HL-60/S4 treated with retinoic acid at 250 ng/mL for 4 days and 3 days (cell line): ENCODE data around the gene PRKCE.

Experiments used
- in situ Hi-C: fragments of 300-500 bp; cut with MboI; formaldehyde crosslinking; loops from 2 replicates; pipeline ENCODE4 v1.7.0; 2022; ENCODE audit warnings: low sequenced_read_pairs

PRKCE gene

DNA sequence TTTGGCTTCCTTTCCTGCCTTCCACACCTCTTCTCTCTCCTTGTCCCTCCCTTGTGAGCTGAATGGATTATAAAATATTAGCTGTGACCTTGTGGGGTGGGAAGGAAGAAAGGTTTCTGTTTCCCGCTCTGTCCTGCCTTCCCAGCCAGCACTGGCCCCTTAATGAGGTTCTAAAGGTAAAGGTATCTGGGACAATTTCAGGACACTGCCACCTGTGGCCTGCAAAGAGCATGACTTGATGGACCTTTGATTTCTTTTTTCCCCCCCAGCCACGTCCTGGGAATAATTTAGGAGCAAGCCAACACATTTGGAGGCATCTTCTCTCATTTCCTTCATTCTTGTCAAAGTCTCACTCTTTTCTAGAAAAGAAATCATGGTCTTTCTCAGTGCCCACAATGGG lies 399.0 kb downstream of the PRKCE start:
- in situ Hi-C loops, result no loop called here

DNA sequence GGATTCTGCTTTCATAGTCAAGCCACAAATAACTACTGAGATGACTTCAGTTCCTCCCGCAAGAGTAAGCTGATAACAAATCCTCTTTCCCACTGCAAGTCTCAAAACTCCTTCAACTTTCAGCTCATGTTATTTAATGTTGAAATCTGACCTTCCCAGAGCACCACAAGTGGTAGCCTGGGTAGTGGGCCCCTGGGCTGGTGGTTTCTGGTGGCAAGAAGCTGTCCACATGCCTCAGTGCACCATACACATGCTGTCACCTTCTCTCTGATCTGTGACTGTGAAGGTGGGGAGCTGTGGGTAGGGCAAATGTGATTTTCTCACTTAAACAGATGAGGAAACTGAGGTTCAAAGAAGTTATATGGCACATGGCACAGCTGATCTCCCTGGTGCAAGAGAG lies 399.6 kb downstream of the PRKCE start:
- in situ Hi-C loops, result no loop called here

DNA sequence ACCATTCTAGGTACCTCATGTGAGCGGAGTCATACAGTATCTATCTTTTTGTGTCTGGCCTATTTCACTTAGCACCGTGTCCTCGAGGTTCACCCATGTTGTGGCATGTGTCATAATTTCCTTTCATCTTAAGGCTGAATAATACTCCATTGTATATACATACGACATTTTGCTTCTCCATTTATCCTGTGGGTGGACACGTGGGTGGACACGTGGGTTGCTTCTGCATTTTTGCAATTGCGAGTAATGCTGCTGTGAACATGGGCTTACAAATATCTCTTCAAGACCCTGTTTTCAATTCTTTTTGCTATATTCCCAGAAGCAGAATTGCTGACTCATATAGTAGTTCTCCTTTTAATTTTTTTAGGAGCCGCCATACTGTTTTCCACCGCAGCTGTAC lies 402.1 kb downstream of the PRKCE start:
- in situ Hi-C loops, result no loop called here

DNA sequence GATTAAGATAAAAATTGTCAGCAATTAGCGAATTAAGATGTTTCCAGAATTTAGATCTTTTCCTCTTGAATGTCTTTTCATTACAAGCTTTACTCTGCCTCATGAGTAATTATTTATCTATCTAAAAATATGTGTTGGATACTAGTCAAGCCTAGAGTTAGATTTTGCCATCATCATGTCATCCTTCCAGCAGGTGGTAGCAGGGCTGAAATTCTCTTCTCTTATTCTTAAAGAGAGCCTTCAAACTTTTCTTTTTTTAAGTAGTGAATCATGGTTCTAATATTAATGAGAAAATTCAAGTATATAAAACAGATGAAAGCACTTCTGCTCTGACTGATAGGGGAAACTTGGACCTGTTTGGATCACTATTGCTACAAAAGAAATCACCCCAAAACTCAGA lies 405.1 kb downstream of the PRKCE start:
- in situ Hi-C loops, result no loop called here

DNA sequence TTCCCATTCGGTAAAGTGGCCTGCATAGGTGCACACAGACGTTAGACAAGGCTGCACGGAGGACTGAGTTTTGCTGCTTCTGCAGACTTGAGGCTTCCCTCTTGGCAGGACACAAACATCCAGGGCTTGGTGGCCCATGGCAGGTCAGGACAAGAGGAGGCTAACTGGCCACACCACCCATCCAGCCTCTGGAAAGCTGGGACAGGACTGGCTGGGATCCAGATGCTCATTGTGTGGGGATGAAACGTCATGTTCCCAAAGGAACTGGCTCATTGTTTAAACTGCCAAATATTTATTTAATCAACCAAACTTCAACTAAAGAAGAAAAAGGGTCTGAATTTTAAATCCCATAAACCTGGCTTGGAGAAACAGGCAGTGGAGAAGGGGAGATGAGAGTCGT lies 406.7 kb downstream of the PRKCE start:
- in situ Hi-C loops, result no loop called here

DNA sequence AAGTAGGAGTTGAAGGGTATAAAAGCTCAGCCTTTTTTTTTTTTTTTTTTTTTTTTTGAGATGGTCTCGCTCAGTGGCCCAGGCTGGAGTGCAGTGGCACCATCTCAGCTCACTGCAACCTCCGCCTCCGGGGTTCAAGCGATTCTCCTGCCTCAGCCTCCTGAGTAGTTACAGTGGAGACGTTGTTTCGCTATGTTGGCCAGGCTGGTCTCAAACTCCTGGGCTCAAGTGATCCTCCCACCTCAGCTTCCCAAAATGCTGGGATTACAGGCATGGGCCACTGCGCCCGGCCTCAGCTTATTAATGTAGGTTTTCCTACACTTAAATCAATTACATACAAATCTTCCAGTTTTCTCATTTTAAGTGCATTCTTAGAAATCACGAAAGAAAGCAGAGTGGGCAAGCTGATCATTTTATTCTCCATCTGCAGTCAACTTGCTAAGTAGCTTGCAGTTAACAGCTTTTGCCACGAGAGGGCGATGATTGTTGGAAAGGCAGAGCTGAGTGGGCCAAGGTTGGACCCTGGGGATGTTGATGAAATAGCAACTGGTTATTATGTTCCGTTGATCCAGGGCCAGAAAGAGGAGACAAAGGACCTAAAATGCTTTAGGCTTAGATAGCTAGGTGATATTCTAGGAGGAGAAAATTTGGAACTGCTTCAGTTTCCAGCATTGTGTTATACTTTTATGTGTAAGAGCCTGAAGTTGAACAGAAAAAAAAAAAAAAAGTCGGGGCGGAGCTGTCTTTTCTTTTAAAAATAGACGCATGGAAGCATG lies 411.4 kb downstream of the PRKCE start:
- in situ Hi-C loops, result no loop called here

DNA sequence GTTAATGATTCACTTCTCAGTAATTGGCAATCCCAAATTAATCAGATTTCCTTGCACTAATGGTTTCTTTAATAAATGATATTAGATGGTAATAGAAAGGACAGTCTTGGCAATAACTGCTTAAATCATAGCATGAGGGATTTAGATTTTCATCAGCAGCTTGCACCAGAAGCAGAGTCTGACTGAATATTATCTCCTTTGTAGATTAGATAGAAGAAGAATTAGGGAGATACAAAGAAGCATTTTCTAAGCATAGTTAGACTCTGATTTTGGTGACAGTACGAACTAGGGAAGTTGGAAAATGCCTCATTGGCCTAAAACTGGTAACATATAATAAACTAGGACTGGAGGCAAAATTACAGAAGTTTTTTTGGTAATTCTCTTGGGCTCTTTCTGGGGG lies 412.9 kb downstream of the PRKCE start:
- in situ Hi-C loops, result no loop called here

DNA sequence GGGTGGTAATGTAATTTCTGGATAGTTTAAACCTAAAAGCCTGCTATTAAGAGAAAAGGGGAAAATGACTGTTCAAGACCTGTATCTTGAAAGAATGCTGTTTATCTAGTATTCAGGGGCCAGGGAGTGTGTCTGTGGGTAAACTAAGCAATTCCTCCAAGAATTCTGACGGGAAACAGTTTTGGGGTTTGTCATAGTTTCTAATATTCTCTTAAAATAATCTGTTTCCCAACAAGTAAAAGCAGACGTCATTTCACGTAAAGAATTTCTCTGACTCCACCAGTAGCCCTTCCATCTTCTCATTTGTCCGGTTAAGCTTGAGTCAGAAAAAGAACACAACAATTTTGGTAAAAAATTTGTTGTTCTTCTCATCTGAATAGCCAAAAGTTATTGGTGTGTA lies 413.7 kb downstream of the PRKCE start:
- in situ Hi-C loops, result no loop called here

DNA sequence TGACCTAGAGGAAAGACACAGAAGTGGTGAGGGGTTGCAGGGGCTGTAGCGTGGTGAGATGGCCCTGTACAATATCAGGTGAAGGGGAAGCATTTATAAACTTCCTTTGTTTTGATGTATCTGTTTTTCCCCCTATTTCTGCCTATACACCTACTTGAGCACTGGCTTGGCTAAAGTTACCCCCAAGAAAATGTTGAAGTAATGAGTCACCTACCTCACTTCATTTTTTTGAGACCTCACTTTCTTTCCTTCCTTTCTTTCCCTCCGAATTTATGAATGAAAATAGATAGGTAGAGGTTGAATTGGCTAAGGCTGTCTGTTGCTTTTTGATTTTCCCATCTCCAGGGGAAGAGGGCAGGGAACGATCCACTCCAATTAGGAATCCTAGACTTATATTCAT lies 414.6 kb downstream of the PRKCE start:
- in situ Hi-C loops, result no loop called here

DNA sequence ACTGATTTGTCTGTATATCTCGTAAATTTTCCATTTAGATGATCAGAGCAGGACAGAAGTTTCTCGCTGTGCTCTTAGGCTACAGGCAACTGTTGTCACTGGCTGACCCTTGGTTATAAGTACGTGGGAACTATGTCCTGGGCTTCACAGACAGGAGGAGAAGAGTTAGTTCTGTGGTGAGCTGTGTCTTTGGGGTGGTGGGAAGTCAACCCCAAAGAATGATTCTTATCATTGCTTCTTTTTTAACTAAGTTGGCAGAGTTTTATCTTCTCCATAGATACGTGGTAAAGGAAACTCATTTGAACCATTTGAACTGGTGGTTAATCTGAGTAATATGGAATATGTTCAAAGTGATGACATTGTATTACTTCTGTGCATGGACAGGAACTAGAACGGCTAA lies 415.1 kb downstream of the PRKCE start:
- in situ Hi-C loops, result no loop called here

DNA sequence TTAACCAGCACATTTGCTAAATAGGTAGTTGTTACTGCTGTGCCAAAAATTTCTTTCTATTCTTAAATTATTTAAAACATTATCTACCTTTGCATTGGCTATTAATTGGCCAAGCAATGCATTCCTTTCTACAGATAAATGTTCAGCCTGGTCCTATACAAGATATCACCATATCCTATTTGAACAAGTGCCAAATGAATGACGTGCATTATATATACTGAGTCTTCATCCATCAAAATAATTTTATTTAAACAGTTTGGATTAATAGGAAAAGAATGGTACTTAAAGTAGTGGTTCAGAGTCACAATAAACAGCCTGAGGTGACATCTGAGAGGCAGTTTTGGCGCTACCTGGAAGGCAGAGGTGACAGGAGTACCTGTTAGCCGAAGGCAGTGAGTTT lies 415.6 kb downstream of the PRKCE start:
- in situ Hi-C loops, result no loop called here

DNA sequence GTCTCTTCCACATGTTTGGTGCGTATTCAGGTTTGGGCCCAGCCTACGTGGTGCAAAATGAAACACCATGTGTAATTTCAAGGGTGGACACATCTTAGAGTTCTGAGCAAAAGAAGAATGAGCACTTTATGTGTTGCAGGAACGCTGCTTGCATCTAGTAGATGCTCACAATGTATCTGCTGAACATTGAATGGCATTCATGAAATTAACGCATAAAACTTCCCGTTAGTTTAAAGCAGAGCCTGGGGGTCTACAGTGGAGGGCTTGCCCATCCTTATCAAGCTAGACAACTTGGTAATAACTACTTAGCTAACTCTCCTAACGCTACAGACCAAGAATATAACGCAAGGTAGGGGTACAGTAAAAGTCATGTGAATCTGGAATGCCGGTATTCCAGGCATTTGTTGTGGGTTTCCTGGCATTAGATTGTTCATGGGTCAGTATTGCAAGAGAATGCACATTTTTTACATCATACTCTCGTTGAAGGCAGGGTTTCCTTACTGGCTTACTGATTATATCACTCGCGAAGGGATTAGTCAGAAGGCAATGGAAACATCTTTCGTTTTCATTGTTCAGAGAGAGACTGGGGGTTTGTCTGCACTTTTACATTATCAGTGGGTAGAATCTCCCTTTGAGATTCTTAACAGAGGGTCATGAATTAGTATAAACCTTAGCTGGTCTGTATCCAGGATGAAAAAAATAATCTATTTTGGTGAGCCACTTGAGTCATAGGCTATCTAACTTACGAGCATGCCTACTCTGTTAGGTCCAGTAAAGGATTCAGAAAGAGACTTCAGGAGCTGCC lies 416.2 kb downstream of the PRKCE start:
- in situ Hi-C loops, result no loop called here

DNA sequence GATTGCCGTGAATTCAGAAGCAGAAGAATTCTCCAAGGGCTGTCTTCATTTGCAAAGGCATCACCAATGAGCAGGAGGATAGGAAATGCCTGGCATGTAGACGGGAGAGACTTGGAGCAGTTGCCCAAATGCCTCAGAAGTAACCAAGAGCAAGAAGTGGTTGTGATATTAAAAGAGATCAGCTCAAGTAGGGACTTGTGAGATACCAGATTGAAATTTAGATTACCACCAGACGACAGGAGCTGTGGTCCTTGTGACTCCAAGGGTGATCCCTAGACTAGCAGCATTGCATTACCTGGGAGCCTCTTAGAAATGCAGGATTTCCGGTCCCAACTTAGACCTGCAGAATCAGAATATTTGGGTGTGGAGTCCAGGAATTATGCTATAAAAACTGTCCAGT lies 417.2 kb downstream of the PRKCE start:
- in situ Hi-C loops, result no loop called here

DNA sequence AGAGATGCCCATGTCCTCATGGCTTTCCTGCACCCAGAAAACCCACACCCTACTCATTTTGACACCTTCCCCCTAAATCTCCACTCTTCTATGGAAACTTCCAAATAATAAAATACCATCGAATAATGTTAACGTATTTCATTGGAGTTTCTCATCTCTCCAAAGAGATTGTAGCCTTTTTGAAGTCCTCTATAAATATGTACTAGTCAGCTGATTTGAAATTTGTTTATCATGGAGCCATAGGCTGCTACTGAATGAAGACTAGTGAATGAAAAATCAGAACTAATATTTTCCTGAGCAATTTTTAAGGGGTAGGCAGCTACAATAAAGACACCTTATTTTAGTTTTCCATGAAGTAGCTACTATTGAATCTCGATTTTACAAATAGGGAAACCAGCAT lies 419.6 kb downstream of the PRKCE start:
- in situ Hi-C loops, result no loop called here

DNA sequence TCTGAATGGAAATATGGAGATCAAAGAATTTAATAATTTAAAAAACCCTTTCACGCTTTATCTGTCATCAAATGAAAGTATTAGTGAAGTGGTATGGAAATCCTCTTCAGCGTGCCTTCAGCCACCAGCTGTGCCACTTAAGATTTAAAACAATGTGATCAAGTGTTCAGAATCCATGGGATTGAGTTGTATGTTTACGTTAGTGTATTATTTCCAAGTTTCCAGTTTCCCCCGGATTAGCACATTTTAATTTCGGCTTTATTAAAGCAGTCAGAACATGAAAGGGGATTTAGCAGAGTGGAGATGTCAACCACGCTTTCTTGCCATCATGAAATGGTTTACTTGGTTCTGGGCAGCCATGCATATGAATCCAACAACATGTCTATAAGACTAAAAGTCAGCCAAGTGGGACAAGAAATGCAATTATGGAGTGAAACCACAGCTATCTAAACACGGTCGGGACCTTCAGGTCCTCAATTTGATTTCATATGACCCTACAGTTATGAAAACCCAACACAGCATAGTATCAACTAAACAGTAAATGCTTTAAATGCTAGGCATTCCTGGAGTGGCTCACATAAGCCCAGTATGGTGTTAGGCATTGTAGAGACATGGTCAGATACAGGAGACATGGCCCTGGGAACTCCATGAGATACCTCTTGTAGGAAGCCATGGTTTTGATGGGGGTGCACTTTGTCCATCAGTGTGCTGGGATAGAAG lies 420.8 kb downstream of the PRKCE start:
- in situ Hi-C loops, result no loop called here

DNA sequence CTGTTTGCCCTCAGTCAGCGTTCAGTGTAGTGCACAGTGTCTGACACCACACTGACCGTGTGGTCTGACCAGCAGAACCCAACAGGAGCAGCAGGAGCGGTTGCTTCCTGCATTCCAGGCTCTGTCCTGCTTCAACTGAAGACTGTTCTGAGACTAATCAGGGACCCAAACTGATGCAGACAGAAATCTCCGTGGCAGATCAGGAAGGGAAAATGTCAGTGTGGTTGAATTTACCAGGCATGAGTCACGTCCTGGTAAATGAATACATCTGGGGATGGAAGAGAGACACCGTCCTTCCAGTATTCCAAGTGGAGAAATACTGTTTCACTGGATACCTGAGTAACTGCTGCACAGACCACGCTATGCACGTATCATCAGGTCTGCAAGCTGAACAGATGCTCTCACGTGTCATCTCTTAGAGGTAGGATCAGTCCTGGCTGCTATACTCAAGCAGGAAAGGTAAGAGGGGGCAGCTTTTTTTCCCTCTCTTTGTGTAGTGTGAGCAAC lies 422.1 kb downstream of the PRKCE start:
- in situ Hi-C loops, result no loop called here

DNA sequence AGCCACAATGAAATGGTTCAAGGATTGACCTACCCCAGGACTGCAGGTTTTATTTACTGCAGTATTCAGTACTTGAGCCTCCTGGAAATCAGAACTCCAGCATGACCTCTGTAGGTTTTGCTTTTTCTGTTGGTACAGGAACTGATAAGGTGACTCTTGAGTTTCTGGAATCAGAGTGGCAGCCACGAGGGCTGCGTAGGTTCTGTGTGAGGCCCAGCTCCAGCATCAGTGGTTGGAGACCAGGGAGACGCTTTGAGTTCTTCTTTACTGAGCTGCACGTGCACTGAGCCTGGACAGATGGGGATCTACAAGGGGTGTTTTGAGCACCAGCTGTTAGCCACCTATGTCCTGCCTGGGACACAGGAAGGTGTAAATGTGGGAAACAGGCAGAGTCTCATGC lies 423.0 kb downstream of the PRKCE start:
- in situ Hi-C loops, result no loop called here

DNA sequence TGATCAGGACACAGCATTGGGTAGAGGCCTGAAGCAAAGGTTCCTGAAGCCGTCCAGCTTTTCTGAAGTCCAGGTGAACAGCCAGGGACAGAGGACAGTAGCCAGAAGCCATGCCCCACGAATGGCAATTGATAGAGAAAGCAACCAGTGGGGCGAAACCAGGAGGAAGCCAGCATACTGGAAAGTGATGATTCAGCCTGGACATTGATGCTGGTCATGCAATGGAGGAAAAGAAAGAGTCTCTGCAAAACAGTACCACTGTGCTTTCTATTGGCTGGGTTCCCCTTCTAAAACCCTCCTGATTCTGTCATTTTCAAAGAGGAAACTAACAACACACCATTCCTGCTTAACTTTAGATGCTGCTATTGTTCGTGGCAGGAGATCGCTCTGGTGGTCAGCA lies 424.4 kb downstream of the PRKCE start:
- in situ Hi-C loops, result no loop called here

DNA sequence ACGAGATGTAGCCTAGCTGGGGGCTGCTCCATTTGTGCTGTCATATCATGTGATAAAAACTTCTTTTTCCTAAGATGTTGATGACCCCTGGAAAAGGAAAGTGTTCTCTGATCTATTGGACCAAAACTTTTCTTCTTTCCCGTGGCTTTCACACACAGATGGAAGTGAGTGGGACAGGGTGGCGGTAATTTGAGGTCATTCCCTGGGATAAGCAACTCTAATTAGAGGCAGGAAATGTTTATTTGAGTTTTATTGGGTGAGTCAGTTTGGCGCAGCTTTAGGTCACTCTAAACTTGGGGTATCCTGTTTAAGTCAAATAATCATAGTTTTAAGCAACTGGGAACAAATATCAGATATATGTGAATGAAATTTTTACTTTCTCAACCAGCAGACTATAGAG lies 424.8 kb downstream of the PRKCE start:
- in situ Hi-C loops, result no loop called here

DNA sequence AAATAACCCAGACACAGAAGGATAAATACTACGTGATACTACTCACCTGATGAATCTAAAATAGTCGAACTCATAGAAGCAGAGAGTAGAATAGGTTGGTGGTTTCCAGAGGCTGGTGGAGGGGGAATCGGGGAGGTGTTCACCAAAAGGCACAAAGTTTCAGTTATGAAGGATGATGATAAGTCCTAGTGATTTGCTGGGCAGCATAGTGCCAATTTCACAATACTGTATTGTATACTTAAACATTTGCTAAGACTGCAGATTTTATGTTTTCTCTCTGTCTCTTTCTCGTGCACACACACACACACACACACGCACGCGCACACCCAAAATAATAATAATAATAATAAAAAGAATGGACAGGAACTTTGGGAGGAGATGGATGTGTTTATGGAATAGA lies 425.4 kb downstream of the PRKCE start:
- in situ Hi-C loops, result no loop called here

DNA sequence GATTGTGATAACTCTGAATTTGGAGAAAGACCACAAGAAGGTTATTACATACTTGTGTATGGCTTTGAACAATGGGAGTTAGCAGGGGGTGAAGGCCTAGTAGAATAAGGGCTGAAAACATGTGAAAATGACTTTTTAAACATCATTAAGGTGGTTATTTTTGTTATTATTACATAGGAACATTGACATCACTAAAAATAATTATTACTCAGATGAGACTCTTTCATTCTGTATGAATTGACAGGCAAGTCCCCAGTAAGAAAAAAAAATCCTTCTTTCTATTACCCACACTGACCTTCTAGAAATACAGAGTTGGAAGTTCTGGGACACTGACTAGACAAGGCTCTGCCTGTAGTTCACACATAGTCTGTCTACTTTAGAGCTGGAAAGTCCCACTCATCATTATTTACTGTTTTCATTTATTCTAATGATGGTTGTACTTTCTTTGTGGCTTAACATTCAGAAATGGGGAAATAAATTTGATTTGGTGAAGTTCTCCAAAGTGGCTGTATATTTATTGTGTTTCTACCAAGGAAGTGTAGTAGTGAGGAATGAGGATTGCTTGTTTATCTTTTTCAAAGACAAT lies 426.1 kb downstream of the PRKCE start:
- in situ Hi-C loops, result no loop called here
